H9 (cell line): ENCODE data around the gene PARVB. TPM values are rescaled to one million over a fixed set of nuclear protein-coding genes. Genes with fewer than 3 reads are reported as not detected.

Experiments
- DNase-seq: peaks from one replicate; pipeline ENCODE4 v3.0.0-alpha.2; 2017
- H2AFZ ChIP-seq: one replicate; pipeline ENCODE4 v1.6.1; 2013; ENCODE audit warnings: mild to moderate bottlenecking, low read length, control low read depth, moderate library complexity
- H2AK5ac ChIP-seq: 2 replicates; pipeline ENCODE4 v1.6.1; 2013; ENCODE audit warnings: low read length, control low read depth, mixed read lengths; ENCODE audit not compliant: insufficient read length
- H2BK120ac ChIP-seq: one replicate; pipeline ENCODE4 v1.6.1; 2013; ENCODE audit warnings: low read depth, mild to moderate bottlenecking, low read length, control low read depth, inconsistent platforms; ENCODE audit not compliant: poor library complexity, severe bottlenecking
- H2BK12ac ChIP-seq: 2 replicates; pipeline ENCODE4 v1.6.1; 2013; ENCODE audit warnings: low read length, control low read depth, mixed read lengths, low read depth; ENCODE audit not compliant: insufficient read length
- H2BK15ac ChIP-seq: 2 replicates; pipeline ENCODE4 v1.6.1; 2013; ENCODE audit warnings: low read depth, low read length, control low read depth
- H2BK20ac ChIP-seq: one replicate; pipeline ENCODE4 v1.6.1; 2013; ENCODE audit warnings: low read depth, mild to moderate bottlenecking, low read length, control low read depth, inconsistent platforms; ENCODE audit not compliant: poor library complexity, severe bottlenecking
- H2BK5ac ChIP-seq: 2 replicates; pipeline ENCODE4 v1.6.1; 2013; ENCODE audit warnings: low read length, control low read depth, mixed read lengths; ENCODE audit not compliant: insufficient read length
- H3K14ac ChIP-seq: 2 replicates; pipeline ENCODE4 v1.6.1; 2013; ENCODE audit warnings: low read length, control low read depth; ENCODE audit not compliant: insufficient read depth
- H3K18ac ChIP-seq: 2 replicates; pipeline ENCODE4 v1.6.1; 2013; ENCODE audit warnings: low read depth, mild to moderate bottlenecking, mixed read lengths, low read length, control low read depth; ENCODE audit not compliant: insufficient read length
- H3K23ac ChIP-seq: 2 replicates; pipeline ENCODE4 v1.6.1; 2013; ENCODE audit warnings: low read length, control low read depth, mixed read lengths, low read depth; ENCODE audit not compliant: insufficient read length
- H3K23me2 ChIP-seq: 2 replicates; pipeline ENCODE4 v1.6.1; 2013; ENCODE audit warnings: low read depth, mild to moderate bottlenecking, mixed read lengths, low read length, control low read depth; ENCODE audit not compliant: insufficient read length, poor library complexity, severe bottlenecking
- H3K27ac ChIP-seq: 2 replicates; pipeline ENCODE4 v1.5.1; 2013; ENCODE audit warnings: low read length, control low read depth, mixed read lengths, low read depth; ENCODE audit not compliant: insufficient read length
- H3K27me3 ChIP-seq: 2 replicates; pipeline ENCODE4 v1.6.1; 2013; ENCODE audit warnings: low read length, control low read depth, inconsistent platforms; ENCODE audit not compliant: insufficient read depth
- H3K4ac ChIP-seq: 2 replicates; pipeline ENCODE4 v1.6.1; 2013; ENCODE audit warnings: low read depth, mild to moderate bottlenecking, control low read depth, inconsistent platforms, low read length, moderate library complexity
- H3K4me1 ChIP-seq: 2 replicates; pipeline ENCODE4 v1.6.1; 2013; ENCODE audit warnings: low read length, control low read depth, inconsistent platforms; ENCODE audit not compliant: insufficient read depth
- H3K4me2 ChIP-seq: 2 replicates; pipeline ENCODE4 v1.6.1; 2013; ENCODE audit warnings: low read length, control low read depth, mixed read lengths; ENCODE audit not compliant: insufficient read length, insufficient read depth
- H3K56ac ChIP-seq: 2 replicates; pipeline ENCODE4 v1.6.1; 2013; ENCODE audit warnings: low read depth, mild to moderate bottlenecking, mixed read lengths, low read length, control low read depth; ENCODE audit not compliant: insufficient read length
- H3K79me1 ChIP-seq: 2 replicates; pipeline ENCODE4 v1.6.1; 2013; ENCODE audit warnings: low read depth, mild to moderate bottlenecking, moderate library complexity, low read length, control low read depth, inconsistent platforms; ENCODE audit not compliant: insufficient read depth, poor library complexity, severe bottlenecking
- H3K79me2 ChIP-seq: 2 replicates; pipeline ENCODE4 v1.6.1; 2013; ENCODE audit warnings: low read length, control low read depth, inconsistent platforms; ENCODE audit not compliant: insufficient read depth
- H3K9ac ChIP-seq: 2 replicates; pipeline ENCODE4 v1.6.1; 2013; ENCODE audit warnings: low read length, control low read depth, mixed read lengths; ENCODE audit not compliant: insufficient read length; ENCODE audit errors: extremely low read depth
- H3K9me3 ChIP-seq: one replicate; pipeline ENCODE4 v1.6.1; 2013; ENCODE audit warnings: low read depth, low read length, inconsistent platforms; ENCODE audit not compliant: control insufficient read depth
- H3T11ph ChIP-seq: one replicate; pipeline ENCODE4 v1.6.1; 2013; ENCODE audit warnings: mild to moderate bottlenecking, low read length, control low read depth, inconsistent platforms
- H4K20me1 ChIP-seq: one replicate; pipeline ENCODE4 v1.6.1; 2013; ENCODE audit not compliant: control insufficient read depth, insufficient read length, insufficient read depth
- H4K5ac ChIP-seq: 2 replicates; pipeline ENCODE4 v1.6.1; 2013; ENCODE audit warnings: low read depth, mild to moderate bottlenecking, mixed read lengths, low read length, control low read depth; ENCODE audit not compliant: insufficient read length
- H4K8ac ChIP-seq: replicated peaks from 2 replicates; pipeline ENCODE4 v1.6.1; 2013; ENCODE audit warnings: low read length, control low read depth, mixed read lengths, low read depth; ENCODE audit not compliant: insufficient read length
- H4K91ac ChIP-seq: 2 replicates; pipeline ENCODE4 v1.6.1; 2013; ENCODE audit warnings: low read depth, mild to moderate bottlenecking, moderate library complexity, mixed read lengths, low read length, control low read depth; ENCODE audit not compliant: insufficient read length
- H3K27ac Mint-ChIP-seq, 3 experiments: 2 replicates in 2 of 3; 3 replicates in 1 of 3; pipeline ENCODE4 v1.8.0; 2020 to 2021; ENCODE audit warnings: mixed read lengths in 3 of 3, mild to moderate bottlenecking in 1 of 3, moderate library complexity in 1 of 3
- H3K27me3 Mint-ChIP-seq: 2 replicates; pipeline ENCODE4 v1.8.0; 2021; ENCODE audit warnings: low read depth, mild to moderate bottlenecking, moderate library complexity, mixed read lengths
- H3K36me3 Mint-ChIP-seq, 3 experiments: 2 replicates in 2 of 3; 3 replicates in 1 of 3; pipeline ENCODE4 v1.8.0; 2020 to 2021; ENCODE audit warnings: low read depth in 3 of 3, mixed read lengths in 3 of 3; ENCODE audit not compliant: insufficient read depth in 1 of 3
- H3K4me1 Mint-ChIP-seq, 2 experiments: 2 replicates each; pipeline ENCODE4 v1.8.0; 2020; ENCODE audit warnings: mixed read lengths in 2 of 2
- H3K4me3 Mint-ChIP-seq, 2 experiments: 2 replicates in 1 of 2; 3 replicates in 1 of 2; pipeline ENCODE4 v1.8.0; 2020 to 2021; ENCODE audit warnings: mild to moderate bottlenecking in 2 of 2, mixed read lengths in 2 of 2, moderate library complexity in 1 of 2
- H3K9me3 Mint-ChIP-seq, 2 experiments: 2 replicates in 1 of 2; 3 replicates in 1 of 2; pipeline ENCODE4 v1.8.0; 2020; ENCODE audit warnings: mild to moderate bottlenecking in 2 of 2, mixed read lengths in 2 of 2, moderate library complexity in 1 of 2
- WGBS: extraction: QIAGEN DNeasy Blood & Tissue Kit; methylation state at CpG from one replicate; pipeline ENCODE4 v1.1.7; 2013; ENCODE audit warnings: missing lambda C conversion rate, low lambda C conversion rate, mixed read lengths; ENCODE audit not compliant: insufficient read length; ENCODE audit errors: extremely low coverage; 5-methylcytosine and 5-hydroxymethylcytosine counted together
- total RNA-seq: library from RNA; stranded (reverse); gene quantifications from 2 replicates; pipeline ENCODE4 v1.2.1, GENCODE V29; 2021
- TF ChIP-seq, protein P1 (sequence below): fragments of 200-600 bp; sonication (generic); conservative IDR thresholded peaks from 3 replicates; pipeline ENCODE4 v1.8.0; 2021; ENCODE audit warnings: antibody characterized with exemption, mild to moderate bottlenecking

Gene PARVB
- total RNA-seq, 1 experiment from 2014 or later: 15.6 TPM

DNA sequence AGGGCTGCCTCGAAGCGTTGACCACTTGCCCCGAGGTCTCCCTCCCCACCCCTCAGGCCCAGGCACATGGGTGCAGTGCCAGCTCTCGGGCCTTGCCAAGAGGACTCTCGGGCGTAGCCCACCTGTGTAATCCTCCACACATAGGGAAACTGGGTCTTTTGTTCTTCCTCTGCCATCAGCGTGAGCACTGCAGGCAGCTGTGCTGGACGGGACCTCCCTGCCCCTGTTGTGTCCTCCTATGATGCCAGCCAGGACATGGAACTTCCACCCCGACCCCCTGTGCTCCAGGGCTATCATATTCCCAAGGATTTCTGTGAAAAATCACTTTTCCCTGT is 66.4 kb downstream of the PARVB start:
- H3K18ac ChIP-seq: no peak overlapping the region
- no peaks in the 10 kb centered on the region; the same call in 1 of the 2 replicates for H3K27me3 Mint-ChIP-seq

More for the DNA sequence above, 66.4 kb downstream of the PARVB start:
- Mint-ChIP-seq H3K4me1 (peaks cover 22 to 28% of the 10 kb centered on the region in 2 experiments), H3K36me3 (peaks cover 0 to 2% (median 0%) of the 10 kb centered on the region in 3 experiments; a peak in 1 of 7 replicates), H3K27ac (no peak overlapping the region; a peak in 1 of 7 replicates), H3K9me3 (no peaks in the 10 kb centered on the region), H3K4me3 (no peak overlapping the region)
- Histone ChIP-seq H3K27ac (no peak overlapping the region), H2BK20ac (no peak overlapping the region), H4K20me1 (no peaks in the 10 kb centered on the region), H2AFZ (no peak overlapping the region), H2BK120ac (no peak overlapping the region), H4K5ac (no peak overlapping the region), H3K9ac (no peak overlapping the region), H3T11ph (no peak overlapping the region), H3K14ac (no peak overlapping the region), H4K91ac (no peak overlapping the region), H3K79me2 (no peaks in the 10 kb centered on the region), H3K79me1 (no peaks in the 10 kb centered on the region), H2BK5ac (no peak overlapping the region), H2AK5ac (no peak overlapping the region), H4K8ac (no peak overlapping the region), H2BK12ac (no peak overlapping the region), H3K4ac (no peak overlapping the region), H3K4me2 (no peak overlapping the region), H3K56ac (no peak overlapping the region), H3K4me1 (no peaks in the 10 kb centered on the region), H3K23me2 (no peaks in the 10 kb centered on the region), H3K27me3 (no peaks in the 10 kb centered on the region), H3K23ac (no peak overlapping the region), H2BK15ac (no peak overlapping the region), H3K9me3 (no peaks in the 10 kb centered on the region)
- DNase-seq: no peak
- TF ChIP-seq, protein P1, sequence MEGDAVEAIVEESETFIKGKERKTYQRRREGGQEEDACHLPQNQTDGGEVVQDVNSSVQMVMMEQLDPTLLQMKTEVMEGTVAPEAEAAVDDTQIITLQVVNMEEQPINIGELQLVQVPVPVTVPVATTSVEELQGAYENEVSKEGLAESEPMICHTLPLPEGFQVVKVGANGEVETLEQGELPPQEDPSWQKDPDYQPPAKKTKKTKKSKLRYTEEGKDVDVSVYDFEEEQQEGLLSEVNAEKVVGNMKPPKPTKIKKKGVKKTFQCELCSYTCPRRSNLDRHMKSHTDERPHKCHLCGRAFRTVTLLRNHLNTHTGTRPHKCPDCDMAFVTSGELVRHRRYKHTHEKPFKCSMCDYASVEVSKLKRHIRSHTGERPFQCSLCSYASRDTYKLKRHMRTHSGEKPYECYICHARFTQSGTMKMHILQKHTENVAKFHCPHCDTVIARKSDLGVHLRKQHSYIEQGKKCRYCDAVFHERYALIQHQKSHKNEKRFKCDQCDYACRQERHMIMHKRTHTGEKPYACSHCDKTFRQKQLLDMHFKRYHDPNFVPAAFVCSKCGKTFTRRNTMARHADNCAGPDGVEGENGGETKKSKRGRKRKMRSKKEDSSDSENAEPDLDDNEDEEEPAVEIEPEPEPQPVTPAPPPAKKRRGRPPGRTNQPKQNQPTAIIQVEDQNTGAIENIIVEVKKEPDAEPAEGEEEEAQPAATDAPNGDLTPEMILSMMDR: no peak
- no CpG with 5 or more reads among the region's 9 CpGs for WGBS
